GM19397 (cell line): Measurements from ENCODE around the gene CIAPIN1.
"Not testable (repeated sequence)": the region's sequence is repeated elsewhere in the genome, so short reads cannot be mapped to it uniquely, and the experiment has no call there.

Experiments used
- ATAC-seq: cut with Tn5 transposase; IDR thresholded peaks from one replicate; pipeline ENCODE4 v1.9.1; 2021; ENCODE audit warnings: mild to moderate bottlenecking, moderate library complexity; ENCODE audit not compliant: unreplicated experiment

The CIAPIN1 gene

DNA sequence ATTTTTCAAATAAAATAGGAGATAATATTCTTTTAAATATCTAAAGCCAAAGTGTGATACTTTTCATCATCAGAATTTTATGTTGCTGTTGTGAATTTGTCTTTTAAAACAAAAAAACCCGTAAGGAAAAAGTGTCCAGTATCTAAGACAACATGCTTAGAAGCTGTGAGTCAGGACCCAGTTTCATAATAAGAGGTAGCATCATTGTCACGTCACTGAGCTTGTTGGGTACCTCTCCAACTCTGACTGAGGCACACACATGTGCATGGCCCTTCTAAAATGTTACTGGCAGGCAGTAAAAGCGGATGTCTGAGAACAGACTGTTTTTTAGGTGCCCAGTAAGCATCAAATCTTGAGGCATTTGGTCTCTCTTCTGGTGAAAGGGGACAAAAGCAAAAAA, 2.5 kb downstream of the CIAPIN1 start:
- ATAC-seq = no peak

DNA sequence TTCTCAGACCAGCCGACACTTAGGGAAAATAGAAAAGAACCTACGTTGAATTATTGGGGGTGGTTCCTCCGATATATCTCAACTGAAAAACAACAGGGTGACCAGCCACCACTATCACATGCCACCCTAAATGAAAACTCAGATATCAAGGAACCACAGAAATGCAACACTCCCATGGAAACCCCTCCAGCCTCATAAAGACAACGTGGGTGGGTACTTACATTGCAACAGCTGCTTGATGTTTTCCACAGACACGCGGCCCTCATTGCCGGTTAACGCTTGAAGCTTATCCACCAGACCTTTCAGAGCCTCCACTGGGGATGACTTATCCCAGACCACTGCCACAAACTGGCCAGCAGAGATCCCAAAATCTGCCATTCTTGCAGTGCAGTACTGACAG, 6.6 kb downstream of the CIAPIN1 start:
- not testable (repeated sequence) for ATAC-seq

DNA sequence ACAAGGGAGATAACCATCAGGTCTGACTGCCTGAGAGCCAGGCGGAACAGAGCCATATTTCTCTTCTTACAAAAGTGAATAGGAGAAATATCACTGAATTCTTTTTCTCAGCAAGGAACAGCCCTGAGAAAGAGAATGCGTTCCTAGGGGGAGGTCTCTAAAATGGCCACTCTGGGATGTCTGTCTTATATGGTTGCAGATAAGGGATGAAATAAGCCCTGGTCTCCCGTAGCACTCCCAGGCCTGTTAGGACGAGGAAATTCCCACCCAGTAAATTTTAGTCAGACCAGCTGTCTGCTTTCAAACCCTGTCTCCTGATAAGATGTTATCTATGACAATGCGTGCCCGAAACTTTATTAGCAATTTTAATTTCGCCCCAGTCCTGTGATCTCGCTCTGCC, 7.2 kb downstream of the CIAPIN1 start:
- not testable (repeated sequence) for ATAC-seq

DNA sequence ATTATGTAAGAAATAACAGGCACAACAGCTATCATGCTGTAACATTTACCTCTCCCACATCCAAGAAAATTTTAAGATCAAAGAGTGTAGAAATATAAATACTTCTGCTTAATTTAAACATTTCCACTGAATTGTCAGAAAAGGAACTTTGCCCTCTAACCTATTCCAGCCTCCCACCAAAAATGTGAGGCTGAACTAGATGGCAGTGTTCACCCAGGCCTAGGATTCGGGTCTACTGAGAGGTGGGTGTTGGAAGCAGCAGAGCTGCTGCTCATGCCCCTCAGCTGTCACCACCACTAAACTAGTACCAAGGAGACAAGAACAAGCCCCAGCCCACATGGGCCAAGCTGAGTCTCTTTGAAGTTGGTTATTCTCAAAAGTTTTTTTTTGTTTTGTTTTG, 11.3 kb downstream of the CIAPIN1 start:
- ATAC-seq = no peak

DNA sequence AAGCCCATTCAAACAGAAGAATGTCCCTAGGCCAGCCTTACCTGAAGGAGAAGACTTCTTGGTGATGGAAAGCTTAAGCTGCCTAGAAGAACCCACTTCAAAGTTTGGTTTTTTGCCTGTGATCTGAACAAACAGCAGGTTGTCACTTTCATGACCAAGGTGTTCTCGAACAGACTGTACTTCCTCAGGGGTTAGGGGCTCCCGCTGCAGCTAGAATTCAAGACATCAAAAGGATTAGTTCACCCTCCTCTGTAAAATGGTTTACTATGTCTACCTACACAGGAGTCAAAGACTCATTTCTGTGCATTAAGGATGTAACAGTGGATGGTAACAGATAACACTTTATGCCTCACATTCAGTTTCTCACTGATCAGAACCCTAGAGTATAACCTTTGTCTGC, 13.2 kb downstream of the CIAPIN1 start:
- no peak for ATAC-seq

DNA sequence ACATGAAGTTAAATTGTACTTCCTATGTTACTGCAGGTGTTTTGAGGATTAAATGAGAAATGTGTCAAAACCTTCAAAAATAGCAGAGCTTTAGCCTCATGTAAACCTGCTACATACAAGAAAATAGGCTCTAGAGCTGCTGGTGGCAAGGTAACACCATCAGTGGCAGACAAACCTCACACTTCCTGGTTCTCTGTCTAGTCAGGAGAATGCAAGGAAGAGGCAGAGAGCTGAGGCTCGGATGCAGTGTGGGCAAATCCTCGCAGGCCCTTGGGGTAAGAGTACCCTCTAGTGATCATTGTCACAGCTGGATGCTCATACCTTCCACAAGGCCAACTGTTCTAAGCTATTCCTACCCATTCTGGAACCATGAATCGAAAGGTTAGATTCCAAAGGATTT, 14.2 kb downstream of the CIAPIN1 start:
- no peak for ATAC-seq

DNA sequence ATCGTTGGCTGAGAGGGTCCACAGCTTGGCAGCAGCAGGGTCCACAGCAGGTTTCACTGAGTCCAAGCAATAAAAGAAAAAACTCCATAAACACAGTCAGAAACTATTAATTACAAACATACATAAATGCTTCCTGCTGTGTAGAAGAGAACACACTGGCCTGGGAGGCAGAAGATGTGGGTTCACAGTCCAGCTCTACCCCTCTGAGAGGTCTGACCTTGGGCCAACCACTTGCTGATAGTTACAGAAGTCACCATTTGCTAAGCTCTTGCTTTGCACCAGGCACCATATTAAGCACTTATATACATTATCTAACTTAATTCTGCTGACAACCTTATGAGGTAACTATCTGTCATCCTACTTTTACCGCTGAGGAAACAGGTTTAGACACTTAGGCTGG, 14.7 kb downstream of the CIAPIN1 start:
- no peak for ATAC-seq

DNA sequence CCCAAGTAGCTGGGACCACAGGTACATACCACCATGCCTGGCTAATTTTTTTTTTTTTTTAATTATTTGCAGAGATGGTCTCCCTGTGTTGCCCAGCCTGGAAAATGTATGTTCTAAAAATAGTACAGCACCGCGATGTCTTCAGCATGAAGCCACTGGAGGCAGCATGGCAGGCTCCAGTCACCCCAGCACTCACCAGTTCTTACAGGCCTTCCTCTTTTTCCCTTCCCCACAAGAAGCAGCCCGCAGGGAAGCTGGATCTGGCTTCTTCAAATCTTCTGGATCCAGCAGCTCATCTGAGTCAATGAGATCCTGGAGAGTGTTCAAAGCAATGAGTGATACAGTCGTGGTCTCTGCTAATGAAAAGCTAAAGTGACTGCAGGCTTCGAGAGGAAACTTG, 16.2 kb downstream of the CIAPIN1 start:
- ATAC-seq = no peak

DNA sequence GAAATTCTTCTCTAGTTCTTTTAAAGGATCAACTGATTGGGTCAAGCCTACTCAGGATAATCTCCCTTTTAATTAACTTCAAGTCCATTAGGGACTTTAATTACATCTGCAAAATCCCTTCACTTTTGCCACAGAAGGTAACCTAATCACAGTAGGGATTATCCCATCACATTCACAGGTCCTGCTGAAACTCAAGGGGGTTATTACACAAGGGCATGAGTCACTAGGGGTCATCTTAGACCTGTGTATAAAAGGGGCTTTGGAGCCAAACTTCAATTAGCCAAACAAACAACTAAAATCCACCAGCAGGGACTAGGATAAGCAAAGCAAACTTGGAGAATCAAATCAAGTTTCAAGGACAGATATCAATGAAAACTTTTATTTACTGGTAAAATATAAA, 19.4 kb downstream of the CIAPIN1 start:
- no peak for ATAC-seq

DNA sequence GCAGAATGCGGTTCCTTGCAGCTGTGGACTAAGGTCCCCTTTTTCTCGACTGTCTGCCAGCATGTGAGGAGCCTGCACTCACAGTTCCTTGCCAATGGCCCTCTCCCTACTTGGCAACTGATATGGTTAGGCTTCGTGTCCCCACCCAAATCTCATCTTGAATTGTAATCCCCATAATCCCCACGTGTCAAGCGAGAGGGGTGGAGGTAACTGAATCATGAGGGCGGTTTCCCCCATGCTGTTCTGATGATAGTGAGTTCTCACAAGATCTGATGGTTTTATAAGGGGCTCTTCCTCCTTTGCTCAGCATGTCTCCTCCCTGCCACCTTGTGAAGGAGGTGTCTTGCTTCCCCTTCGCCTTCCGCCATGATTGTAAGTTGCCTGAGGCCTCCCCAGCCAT, 19.9 kb downstream of the CIAPIN1 start:
- ATAC-seq = no peak

DNA sequence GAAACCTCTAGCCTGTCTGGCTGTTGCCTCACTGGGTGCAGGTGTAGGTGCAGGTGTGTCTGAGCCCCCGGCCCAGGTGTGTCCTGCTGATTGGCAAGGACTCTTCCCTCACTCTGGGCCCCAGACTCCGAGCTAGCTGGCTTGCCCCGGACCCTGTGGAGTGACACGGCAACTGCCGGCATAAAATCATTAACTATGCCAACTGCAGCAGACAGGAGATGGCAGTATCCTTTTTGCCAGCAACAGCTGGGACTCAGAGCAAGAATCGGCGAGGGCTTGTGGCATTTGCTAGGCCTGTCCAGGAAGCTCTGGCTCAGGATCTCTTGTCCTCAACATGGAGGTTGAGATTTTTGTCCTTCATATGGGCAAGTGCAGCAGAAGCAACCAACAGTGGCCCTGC, 20.8 kb downstream of the CIAPIN1 start:
- ATAC-seq = no peak

DNA sequence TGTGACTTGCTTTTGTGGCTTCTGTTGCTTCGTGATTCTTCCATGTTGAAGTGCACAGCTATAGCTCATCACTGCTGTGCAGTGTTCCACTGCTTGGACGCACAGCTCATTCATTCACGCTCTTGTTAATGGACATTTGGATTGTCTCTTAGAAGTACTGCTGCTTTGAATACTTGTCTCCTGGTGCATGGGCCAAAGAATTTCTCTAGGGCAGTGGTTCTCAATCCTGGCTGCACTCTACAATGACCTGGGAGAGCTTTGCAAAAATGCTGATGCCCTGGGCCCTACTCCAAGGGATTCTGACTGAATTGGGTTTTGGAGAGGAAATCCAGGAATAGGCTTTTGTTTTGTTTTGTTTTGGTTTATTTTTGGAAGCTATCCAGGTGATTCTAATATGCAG, 22.6 kb downstream of the CIAPIN1 start:
- no peak for ATAC-seq

DNA sequence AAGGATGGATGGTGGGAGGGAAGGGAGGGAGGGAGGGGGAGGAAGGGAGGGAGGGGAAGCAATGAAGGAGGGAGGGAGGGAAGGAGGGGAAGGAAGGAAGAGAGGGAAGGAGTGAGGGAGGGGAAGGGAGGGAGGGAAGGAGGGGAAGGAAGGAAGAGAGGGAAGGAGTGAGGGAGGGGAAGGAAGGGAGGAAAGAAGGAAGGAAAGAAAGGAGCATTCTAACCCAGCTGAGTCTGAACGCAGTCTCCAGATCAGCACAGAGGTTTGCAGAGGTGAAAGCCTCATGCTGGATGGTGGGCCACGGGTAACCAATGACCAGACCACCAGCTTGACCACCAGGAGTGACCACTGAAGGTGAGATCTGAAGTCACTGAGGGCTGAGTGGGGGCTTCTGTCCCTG, 24.0 kb downstream of the CIAPIN1 start:
- no peak for ATAC-seq

DNA sequence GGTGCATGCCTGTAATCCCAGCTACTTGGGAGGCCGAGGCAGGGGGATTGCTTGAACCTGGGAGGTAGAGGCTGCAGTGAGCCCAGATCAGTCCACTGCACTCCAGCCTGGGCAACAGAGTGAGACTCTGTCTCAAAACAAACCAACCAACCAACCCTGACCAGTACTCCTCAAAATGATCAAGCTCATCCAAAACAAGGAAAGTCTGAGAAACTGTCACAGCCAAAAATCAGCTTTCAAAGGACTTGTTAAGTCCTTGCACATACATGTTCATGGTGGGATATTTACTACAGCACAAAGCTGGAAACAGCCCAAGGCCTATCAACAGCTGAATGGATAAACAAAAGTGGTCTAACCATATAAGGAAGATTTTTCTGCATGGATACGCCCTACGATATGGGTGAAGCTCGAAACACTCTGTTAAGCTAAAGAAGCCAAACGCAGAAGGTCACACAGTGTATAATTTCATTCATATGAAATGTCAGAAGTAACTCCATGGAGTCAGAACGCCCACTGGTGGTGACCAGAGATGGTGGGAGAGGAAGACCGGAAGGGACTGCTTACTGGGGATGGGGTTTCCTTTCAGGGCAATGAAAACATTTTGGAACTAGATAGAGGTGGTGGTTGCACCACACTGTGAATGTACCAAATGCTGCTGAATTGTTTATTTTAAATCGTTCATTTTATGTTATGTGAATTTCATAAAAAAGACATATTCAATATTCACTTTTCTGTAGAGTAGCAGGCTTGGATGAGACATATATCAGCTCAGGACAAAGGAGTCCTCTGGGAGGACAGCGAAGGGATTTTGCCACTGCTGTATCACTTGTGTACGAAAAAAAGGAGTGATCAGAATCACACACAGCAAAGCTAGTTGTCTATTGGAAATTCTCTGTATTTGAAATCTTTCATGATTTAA, 24.9 kb downstream of the CIAPIN1 start:
- ATAC-seq = no peak

DNA sequence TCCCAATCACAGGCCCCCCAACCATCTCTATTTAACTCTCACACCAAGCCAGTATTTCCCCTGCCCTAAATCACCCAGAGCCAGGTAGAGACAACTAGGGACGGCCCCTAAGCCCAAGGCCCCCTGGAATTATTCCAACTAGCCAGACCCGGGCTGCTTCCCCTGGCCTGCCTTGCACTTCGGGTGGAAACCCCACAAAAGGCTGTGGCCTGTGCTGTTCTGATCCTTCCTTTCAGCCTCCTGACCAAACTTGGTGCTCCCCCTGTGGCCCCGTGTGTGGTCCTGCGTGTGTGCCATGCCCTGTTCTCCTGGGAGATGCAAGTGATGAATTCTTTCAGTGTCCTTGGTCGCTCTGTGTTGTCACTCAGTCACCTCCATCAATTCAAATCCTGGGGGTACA, 27.7 kb downstream of the CIAPIN1 start:
- no peak for ATAC-seq

DNA sequence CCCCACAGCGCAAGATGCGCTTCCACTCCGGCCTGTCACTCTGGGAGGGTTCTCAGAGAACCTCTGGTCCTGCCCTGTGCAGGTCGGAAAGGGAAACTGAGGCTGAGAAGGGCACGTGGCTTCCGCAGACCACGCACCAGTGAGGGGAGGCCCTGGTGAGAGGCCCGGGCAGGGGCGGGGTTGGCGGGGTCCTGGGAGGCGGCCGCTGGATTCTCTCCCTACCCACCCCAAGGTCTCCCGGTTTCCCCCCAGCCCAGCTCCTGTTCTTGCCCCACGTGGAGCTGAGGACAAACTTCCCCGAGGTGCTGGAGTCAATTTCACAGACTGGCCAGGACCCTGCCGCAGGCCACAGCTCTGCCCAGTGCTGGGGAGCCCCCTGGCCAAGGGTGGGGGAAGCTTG, 31.1 kb downstream of the CIAPIN1 start:
- ATAC-seq = no peak

DNA sequence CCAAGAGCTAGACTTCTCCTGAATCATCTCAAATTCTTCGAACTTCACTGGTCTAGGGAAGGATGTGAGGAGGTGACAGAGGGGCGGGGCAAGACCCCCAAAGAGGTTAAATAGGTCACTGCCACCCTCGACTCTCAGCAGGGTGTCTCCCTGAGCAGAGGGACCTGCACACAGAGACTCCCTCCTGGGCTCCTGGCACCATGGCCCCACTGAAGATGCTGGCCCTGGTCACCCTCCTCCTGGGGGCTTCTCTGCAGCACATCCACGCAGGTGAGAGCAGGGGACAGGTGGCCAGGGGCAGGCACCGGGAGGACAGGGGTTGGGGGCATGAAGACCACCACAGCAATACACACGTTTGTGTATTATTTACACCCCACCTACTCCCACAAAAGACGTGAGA, 33.5 kb downstream of the CIAPIN1 start:
- ATAC-seq = no peak

DNA sequence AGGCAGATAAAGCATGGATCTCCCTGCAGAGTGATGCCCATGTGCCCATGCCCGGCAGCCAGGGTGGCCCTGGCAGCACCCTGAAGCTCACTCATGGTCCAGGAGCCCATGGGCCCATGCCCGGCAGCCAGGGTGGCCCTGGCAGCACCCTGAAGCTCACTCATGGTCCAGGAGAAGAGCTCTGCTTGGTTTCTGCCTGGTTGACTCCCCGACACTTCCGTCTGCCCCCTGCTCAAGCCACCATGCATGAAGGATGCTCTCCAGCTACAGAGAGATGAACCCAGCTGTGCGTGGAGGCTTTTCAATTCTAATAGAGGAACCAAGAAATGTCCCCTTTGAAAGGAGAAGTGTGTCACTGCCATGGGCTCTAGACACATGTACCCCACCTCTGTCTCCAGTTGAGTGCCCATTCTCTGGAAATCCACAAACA, 33.9 kb downstream of the CIAPIN1 start:
- peak; percentile 59 for ATAC-seq

DNA sequence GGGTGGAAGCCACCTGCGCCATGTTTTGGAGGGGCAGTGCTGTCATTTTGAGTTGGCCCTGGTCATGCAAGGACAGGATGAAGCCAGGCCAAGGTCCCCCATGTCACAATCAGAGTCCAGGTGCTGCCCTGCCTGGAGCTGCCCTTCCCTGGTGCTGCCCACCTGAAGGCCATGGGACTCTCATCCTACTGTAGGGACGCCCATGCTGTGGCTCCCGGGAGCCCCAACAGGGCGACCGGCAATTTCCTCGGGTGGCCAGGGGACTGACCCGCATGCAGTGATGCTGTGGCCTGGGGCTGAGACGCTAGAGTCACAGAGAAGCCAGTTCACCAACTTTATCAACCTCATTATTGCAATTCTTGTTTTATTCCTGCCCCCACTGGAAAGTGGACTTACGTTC, 34.6 kb downstream of the CIAPIN1 start:
- ATAC-seq = no peak

DNA sequence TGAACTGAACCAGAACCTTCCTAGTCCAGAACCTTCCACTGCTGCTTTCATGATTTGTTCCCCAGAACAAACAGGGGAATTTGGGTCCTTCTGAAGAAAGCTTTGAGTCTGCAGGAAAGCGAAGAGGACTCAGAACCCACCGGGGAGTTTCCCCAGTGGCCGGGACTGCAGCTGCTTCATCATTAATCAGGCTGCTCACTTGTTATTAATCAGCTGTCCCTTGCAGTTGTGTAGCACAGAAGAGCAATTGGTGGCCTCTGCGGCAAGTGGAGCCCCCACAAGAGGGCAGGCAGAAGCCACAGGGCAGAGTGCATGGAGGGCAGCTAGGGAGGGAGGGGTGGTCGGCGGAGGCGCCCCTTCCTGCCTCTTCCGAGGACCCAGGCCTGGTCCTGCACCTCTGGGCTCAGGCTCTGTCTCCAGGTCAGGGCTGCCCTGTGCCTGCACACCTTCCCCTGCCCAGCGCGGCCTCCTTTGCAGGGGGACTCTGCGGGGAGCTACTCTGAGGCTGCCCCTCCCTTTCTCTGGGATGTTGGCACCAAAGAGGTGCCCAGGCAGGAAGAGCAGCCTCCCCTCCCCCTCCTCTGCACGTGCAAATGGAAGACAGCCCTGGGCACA, 35.7 kb downstream of the CIAPIN1 start:
- no peak for ATAC-seq

DNA sequence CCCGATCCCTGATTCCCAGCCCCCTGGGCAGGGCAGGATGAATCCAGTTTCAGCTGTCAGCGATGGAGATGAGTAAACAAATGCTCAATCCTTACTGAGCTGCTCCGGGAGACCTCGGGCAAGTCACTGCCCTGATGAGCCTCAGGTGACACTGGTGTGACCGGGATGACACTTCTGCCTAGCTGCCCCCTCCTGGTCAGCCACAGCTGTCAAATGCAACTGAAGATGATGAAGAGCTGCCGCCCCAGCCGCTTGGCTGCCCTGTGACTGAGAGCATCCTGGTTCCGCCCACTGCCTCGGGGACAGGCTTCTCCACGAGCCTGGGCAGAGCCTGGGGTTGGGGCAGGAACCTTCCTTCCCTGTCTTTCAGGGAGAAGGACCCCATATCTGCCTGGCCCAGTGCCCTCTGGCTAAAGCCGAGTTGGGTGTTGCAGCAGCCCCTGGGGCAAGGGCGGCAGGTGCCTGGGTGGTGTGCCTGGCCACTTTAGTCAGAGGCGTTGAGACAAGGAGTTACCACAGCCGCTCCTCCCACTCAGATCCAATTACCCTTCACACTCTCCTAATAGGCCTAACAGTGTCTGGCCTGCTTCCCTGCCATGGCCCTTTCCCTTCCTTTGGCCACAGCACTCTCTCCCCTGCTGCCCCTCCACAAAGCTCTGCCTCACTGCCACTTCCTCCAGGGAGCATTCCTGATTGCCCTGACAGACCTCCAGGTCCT, 37.2 kb downstream of the CIAPIN1 start:
- no peak for ATAC-seq

DNA sequence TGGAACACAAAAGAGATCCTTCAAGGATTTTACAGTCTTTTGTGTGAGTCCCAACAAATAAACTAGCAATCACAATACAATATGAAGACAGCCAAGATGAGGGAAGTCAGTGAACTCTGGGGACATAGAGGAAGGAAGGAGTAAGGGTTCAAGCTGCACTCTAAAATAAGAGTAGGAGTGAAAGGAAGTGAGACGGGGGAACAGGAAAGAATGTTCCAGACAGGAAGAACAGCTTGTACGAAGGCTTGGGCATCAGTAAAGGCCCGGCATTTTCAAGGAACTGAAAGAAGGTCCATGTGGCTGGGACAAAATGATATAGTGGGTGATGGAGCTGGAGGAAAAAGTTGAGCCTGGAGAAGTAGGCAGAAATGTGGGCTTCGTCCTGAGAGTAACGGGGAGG, 38.1 kb downstream of the CIAPIN1 start:
- ATAC-seq = no peak
